Uterus (tissue), 2 donors: Measurements from ENCODE around the gene CEP131.

Source experiments
- POLR2A ChIP-seq, 2 donors: fragments of 450-650 bp; IDR thresholded peaks; one replicate each; pipeline ENCODE4 v1.6.1; 2016; ENCODE audit warnings: antibody characterized with exemption in 2 of 2, mild to moderate bottlenecking in 1 of 2, moderate library complexity in 1 of 2
- TF ChIP-seq, protein P1 (sequence below), 4 experiments: fragments of 200-600 bp in 2 of 4; fragments of 450-650 bp in 2 of 4; sonication (generic) in 2 of 4; IDR thresholded peaks; one replicate each; pipeline ENCODE4 v1.5.1; 2016 to 2019; ENCODE audit warnings: antibody characterized with exemption in 4 of 4, mild to moderate bottlenecking in 2 of 4, moderate library complexity in 1 of 4

DNA sequence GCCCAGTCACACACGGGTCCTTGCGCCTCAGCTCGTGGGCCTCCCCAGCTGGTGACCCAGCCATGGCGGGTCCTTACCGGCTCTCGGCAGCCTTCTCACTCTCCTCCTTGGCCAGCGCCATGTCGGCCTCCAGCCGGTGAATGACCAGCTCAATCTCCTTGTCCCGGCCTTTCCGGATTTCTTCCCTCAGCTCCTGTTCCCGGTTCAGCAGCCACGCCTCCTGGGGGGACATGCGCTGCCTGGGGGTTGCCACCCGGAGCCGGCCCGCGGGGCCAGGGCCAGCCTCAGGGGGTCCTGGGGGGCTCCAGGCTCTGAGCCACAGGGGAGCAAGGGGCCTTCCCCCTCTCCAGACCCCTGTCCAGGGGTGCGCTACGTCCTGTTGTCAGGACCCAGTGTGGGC is 31.6 kb downstream of the CEP131 start:
- TF ChIP-seq, protein P1, sequence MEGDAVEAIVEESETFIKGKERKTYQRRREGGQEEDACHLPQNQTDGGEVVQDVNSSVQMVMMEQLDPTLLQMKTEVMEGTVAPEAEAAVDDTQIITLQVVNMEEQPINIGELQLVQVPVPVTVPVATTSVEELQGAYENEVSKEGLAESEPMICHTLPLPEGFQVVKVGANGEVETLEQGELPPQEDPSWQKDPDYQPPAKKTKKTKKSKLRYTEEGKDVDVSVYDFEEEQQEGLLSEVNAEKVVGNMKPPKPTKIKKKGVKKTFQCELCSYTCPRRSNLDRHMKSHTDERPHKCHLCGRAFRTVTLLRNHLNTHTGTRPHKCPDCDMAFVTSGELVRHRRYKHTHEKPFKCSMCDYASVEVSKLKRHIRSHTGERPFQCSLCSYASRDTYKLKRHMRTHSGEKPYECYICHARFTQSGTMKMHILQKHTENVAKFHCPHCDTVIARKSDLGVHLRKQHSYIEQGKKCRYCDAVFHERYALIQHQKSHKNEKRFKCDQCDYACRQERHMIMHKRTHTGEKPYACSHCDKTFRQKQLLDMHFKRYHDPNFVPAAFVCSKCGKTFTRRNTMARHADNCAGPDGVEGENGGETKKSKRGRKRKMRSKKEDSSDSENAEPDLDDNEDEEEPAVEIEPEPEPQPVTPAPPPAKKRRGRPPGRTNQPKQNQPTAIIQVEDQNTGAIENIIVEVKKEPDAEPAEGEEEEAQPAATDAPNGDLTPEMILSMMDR (IDR thresholded peaks at IDR 0.05) = no peak
- TF ChIP-seq POLR2A (IDR thresholded peaks at IDR 0.05) = no peak
